Measurements from ENCODE around the gene IKZF1.

- TF ChIP-seq POLR2A (IDR thresholded peaks at IDR 0.05; ENCODE audit: insufficient read depth in 1 of 2, low read depth in 2 of 2, low read length in 2 of 2) (no peak), SIN3A (IDR thresholded peaks at IDR 0.05; ENCODE audit: borderline replicate concordance, low read depth, low read length) (no peak), ZNF878 (CRISPR knock-in tag; IDR thresholded peaks at IDR 0.05) (no peak), CEBPB (IDR thresholded peaks at IDR 0.05; ENCODE audit: borderline replicate concordance, low read depth, low read length) (no peak), ZNF143 (CRISPR knock-in tag; IDR thresholded peaks at IDR 0.05) (no peak)
- TF ChIP-seq, protein P1, sequence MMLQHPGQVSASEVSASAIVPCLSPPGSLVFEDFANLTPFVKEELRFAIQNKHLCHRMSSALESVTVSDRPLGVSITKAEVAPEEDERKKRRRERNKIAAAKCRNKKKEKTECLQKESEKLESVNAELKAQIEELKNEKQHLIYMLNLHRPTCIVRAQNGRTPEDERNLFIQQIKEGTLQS (CRISPR knock-in tag; IDR thresholded peaks at IDR 0.05), result no peak
- TF ChIP-seq, protein P2, sequence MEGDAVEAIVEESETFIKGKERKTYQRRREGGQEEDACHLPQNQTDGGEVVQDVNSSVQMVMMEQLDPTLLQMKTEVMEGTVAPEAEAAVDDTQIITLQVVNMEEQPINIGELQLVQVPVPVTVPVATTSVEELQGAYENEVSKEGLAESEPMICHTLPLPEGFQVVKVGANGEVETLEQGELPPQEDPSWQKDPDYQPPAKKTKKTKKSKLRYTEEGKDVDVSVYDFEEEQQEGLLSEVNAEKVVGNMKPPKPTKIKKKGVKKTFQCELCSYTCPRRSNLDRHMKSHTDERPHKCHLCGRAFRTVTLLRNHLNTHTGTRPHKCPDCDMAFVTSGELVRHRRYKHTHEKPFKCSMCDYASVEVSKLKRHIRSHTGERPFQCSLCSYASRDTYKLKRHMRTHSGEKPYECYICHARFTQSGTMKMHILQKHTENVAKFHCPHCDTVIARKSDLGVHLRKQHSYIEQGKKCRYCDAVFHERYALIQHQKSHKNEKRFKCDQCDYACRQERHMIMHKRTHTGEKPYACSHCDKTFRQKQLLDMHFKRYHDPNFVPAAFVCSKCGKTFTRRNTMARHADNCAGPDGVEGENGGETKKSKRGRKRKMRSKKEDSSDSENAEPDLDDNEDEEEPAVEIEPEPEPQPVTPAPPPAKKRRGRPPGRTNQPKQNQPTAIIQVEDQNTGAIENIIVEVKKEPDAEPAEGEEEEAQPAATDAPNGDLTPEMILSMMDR (CRISPR knock-in tag; IDR thresholded peaks at IDR 0.05), result no peak
Measured at GRCh38 chr7:50333221-50333651, 28.7 kb downstream of the IKZF1 start.
